ENCODE data around the gene QRFPR. TPM values are rescaled to one million over a fixed set of nuclear protein-coding genes. Genes with fewer than 3 reads are reported as not detected.

QRFPR gene

DNA sequence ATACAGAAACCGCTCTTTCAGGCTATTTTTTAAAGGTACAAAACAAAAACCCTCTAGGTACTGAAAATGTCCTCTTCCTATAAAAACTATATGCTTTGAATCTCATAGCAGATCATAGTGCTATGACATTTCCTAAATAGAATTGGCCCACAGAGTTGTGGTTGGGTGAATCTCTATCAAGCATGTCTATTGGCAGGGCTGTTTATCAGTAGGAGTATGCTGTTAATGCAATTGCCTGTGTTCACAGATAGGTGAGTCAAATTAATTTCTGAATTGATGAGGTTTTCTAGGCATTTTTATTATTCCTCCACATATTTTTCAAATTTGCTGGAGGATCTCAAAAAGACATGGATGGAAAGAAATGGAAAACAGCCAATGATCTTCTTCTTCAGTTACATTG, 73.9 kb downstream of the QRFPR start:
- no peak overlapping the region for H3K9ac ChIP-seq (ENCODE audit: low read depth, low read length)
- H3K9me3 ChIP-seq (replicated peaks; ENCODE audit: low read length): no peaks in the 10 kb centered on the region
- no peaks in the 10 kb centered on the region for H3K36me3 ChIP-seq (ENCODE audit: insufficient read depth, low read length)
- no peak overlapping the region for H3K4me2 ChIP-seq (ENCODE audit: low read length)
- no peaks in the 10 kb centered on the region for H3K4me1 ChIP-seq (ENCODE audit: control insufficient read depth, insufficient read depth, low read length)
- no peaks in the 10 kb centered on the region for H3K27me3 ChIP-seq (ENCODE audit: control insufficient read depth, insufficient read depth, low read length)
- no peak overlapping the region for H3K4me3 ChIP-seq (ENCODE audit: low read length)

DNA sequence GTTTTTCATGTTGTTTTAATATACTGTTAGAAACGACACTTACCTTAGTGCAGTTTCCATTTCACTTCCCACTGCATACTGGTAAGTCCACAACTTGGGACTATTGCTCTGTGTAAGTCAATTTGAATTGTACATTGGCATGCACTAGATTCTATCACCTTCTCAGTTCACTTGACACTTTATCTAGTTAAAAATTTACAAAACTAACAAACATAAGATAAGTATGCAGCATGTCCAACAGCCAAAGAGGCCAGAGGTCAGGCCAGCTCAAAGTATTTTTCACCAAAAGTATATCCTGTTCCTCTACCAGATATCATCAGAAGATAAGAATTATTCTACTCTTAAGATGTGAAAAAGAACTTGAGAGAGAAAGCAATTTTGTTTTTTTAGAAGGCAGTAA, 75.9 kb downstream of the QRFPR start:
- Histone ChIP-seq H3K9me3 (replicated peaks; ENCODE audit: low read length) (no peaks in the 10 kb centered on the region), H3K4me1 (ENCODE audit: control insufficient read depth, insufficient read depth, low read length) (no peaks in the 10 kb centered on the region), H3K9ac (ENCODE audit: low read depth, low read length) (no peak overlapping the region), H3K36me3 (ENCODE audit: insufficient read depth, low read length) (no peaks in the 10 kb centered on the region), H3K4me3 (ENCODE audit: low read length) (no peak overlapping the region), H3K4me2 (ENCODE audit: low read length) (no peak overlapping the region), H3K27me3 (ENCODE audit: control insufficient read depth, insufficient read depth, low read length) (no peaks in the 10 kb centered on the region)

DNA sequence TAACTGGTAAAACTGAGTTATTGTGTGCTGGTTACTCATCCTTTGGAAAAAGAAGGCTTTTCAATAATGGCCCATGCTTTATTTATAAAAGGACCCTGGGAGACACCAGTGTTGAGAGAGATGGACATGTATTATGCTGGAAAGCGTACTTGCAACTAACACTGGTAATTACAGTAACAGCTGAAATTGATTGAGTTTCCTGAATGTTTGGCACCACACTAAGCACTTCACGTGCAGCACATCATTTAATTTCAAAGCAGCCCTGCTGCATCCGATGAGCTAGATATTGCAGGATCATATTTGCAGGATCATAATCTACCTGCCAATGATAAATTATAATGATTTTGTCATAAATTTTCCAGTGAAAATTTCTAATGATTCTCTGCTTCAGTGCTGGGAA, 81.5 kb downstream of the QRFPR start:
- Histone ChIP-seq H3K27me3 (ENCODE audit: control insufficient read depth, insufficient read depth, low read length) (peaks cover 2% of the 10 kb centered on the region), H3K36me3 (ENCODE audit: insufficient read depth, low read length) (no peaks in the 10 kb centered on the region), H3K4me2 (ENCODE audit: low read length) (no peak overlapping the region)

DNA sequence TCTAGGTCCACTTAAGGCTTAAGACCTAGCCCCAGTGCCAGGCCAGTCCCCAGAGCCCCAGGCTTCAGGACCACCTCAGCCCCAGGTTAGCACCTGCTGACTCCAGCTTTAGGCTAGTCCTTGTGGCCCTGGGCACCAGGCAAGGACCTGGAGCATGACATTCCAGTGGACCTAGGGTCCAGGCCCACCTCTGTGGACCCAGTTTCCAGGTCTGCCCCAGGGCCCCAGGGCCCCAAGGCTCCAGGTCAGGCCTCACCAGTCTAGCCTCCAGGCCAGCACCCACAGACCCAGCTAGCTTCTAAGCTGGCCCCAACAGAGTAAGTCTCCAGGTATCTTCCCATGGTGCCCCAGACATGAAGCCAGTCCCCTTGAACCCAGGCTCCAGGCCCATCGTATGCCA, 97.5 kb downstream of the QRFPR start:
- Histone ChIP-seq H3K9me3 (replicated peaks; ENCODE audit: low read length) (no peaks in the 10 kb centered on the region), H3K4me1 (ENCODE audit: control insufficient read depth, insufficient read depth, low read length) (no peaks in the 10 kb centered on the region), H3K27me3 (ENCODE audit: control insufficient read depth, insufficient read depth, low read length) (peaks cover 12% of the 10 kb centered on the region), H3K4me2 (ENCODE audit: low read length) (no peak overlapping the region), H3K36me3 (ENCODE audit: insufficient read depth, low read length) (no peaks in the 10 kb centered on the region), H3K9ac (ENCODE audit: low read depth, low read length) (no peak overlapping the region), H3K4me3 (ENCODE audit: low read length) (no peak overlapping the region)

More for the DNA sequence above, 81.5 kb downstream of the QRFPR start:
- Histone ChIP-seq H3K9me3 (replicated peaks; ENCODE audit: low read length) (no peaks in the 10 kb centered on the region), H3K4me3 (ENCODE audit: low read length) (no peak overlapping the region), H3K9ac (ENCODE audit: low read depth, low read length) (no peak overlapping the region), H3K4me1 (ENCODE audit: control insufficient read depth, insufficient read depth, low read length) (no peaks in the 10 kb centered on the region)

DNA sequence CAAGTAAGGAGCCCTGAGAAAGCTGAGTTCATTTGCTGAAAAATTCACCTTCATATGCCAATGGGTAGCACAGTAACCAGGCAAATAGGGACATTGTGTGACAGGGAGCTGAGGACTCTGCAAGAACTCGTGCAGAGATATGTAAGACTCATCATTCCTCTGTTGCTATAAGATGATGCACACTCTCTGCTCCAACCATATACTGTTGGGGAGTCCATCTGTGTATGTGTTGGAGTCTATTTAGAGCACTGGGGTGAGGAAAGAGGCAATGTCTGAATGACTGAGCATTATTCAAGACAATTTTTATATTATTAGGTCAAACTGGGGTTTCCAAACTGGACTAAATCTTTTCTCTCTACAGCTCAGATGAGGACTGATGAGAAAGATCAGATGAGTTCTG, 100.4 kb downstream of the QRFPR start:
- no peak overlapping the region for H3K4me2 ChIP-seq (ENCODE audit: low read length)
- no peaks in the 10 kb centered on the region for H3K36me3 ChIP-seq (ENCODE audit: insufficient read depth, low read length)
- no peak overlapping the region for H3K4me3 ChIP-seq (ENCODE audit: low read length)
- no peaks in the 10 kb centered on the region for H3K4me1 ChIP-seq (ENCODE audit: control insufficient read depth, insufficient read depth, low read length)
- H3K9ac ChIP-seq (ENCODE audit: low read depth, low read length): no peak overlapping the region
- no peaks in the 10 kb centered on the region for H3K9me3 ChIP-seq (replicated peaks; ENCODE audit: low read length)
- peaks cover 12% of the 10 kb centered on the region for H3K27me3 ChIP-seq (ENCODE audit: control insufficient read depth, insufficient read depth, low read length)

DNA sequence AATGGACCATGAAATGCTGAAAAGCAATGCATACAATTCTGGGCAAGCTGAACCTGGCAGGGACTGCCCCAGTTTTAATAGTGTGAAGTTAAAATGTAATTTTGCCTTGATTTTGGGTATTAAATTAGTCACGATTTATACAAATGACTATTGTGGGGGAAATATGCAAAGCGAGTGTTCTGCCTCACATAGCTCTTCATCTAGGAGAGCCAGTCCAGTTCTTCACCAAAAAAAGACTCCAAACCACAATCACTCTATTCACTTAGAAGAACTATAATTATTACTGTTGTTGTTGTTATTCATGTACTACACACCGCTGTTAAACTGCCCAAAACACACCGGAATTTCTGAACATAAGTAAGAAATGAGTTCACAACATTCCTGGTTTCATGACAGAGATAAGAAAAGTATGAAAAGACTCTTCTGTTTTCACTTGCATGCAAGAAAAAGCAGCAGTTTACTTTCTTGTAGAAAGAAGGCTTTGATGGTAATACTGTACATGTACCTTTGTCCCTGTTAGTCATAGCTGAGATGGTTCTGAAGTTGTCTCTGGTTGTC, 101.9 kb downstream of the QRFPR start:
- Histone ChIP-seq H3K4me1 (ENCODE audit: control insufficient read depth, insufficient read depth, low read length) (no peaks in the 10 kb centered on the region), H3K27me3 (ENCODE audit: control insufficient read depth, insufficient read depth, low read length) (peaks cover 12% of the 10 kb centered on the region), H3K9me3 (replicated peaks; ENCODE audit: low read length) (no peaks in the 10 kb centered on the region), H3K9ac (ENCODE audit: low read depth, low read length) (no peak overlapping the region), H3K4me3 (ENCODE audit: low read length) (no peak overlapping the region), H3K36me3 (ENCODE audit: insufficient read depth, low read length) (no peaks in the 10 kb centered on the region), H3K4me2 (ENCODE audit: low read length) (no peak overlapping the region)

Small RNA genes within 50 kb of the gene (small RNA-seq; reads per million reads assigned to genes)
- gene RF00019: not detected

All from skeletal muscle satellite cell (primary cell).